Tibial artery (tissue), 4 donors: ENCODE data around the gene BYSL.

Experiments
- DNase-seq, 2 donors: peaks; one replicate each; pipeline ENCODE4 v3.0.0-alpha.2; 2019
- H3K27ac ChIP-seq, 2 donors: fragments of 200-600 bp; sonication (generic) in 1 of 2; 1 replicate in 1 of 2; 2 replicates in 1 of 2; pipeline ENCODE4 v1.5.1; 2018 to 2019; ENCODE audit warnings: mild to moderate bottlenecking in 1 of 2
- H3K27me3 ChIP-seq, 2 donors: fragments of 200-600 bp; sonication (generic) in 1 of 2; one replicate each; pipeline versions ENCODE4 v1.5.1 to v1.6.0; 2016 to 2019
- H3K36me3 ChIP-seq, 3 donors: fragments of 200-600 bp; sonication (generic) in 2 of 3; one replicate each; pipeline ENCODE4 v1.5.1; 2016 to 2019; ENCODE audit warnings: mild to moderate bottlenecking in 2 of 3
- H3K4me1 ChIP-seq, 4 donors: fragments of 200-600 bp; sonication (generic) in 2 of 4; 1 replicate in 3 of 4; 2 replicates in 1 of 4; pipeline ENCODE4 v1.5.1; 2016 to 2019
- H3K4me3 ChIP-seq, 2 donors: fragments of 200-600 bp; sonication (generic) in 1 of 2; 1 replicate in 1 of 2; 2 replicates in 1 of 2; pipeline ENCODE4 v1.5.1; 2018 to 2019; ENCODE audit warnings: mild to moderate bottlenecking in 2 of 2
- H3K9me3 ChIP-seq, 3 donors: fragments of 200-600 bp; sonication (generic) in 1 of 3; one replicate each; pipeline ENCODE4 v1.5.1; 2016 to 2019
- intact Hi-C: fragments of 100-400 bp; cut with DNase I; formaldehyde crosslinking; loops from one replicate; pipeline ENCODE4 v1.15.0; 2023; ENCODE audit warnings: low total_unique reads
- TF ChIP-seq, protein P1 (sequence below), 2 experiments: fragments of 200-600 bp in 1 of 2; fragments of 450-650 bp in 1 of 2; IDR thresholded peaks; one replicate each; pipeline ENCODE4 v1.5.1; 2017 to 2019; ENCODE audit warnings: antibody characterized with exemption in 2 of 2, mild to moderate bottlenecking in 1 of 2, moderate library complexity in 1 of 2

Gene BYSL

DNA sequence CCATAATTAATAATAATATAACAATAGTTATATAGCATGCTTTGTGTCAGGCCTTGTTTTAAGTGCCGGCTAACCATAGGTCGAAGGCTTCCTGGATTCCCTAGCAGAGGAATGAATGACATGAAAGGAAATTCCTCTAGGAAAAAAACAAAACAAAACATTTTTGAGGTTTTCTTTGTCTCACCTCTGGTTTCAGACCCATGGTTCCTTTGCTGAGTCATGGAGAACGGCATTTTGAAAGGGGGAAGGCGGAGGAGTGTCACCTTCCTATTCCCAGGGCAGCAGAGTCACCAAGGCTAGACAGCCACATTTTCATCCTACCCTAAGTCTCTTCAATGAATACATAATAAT lies 45.6 kb downstream of the BYSL start:
- no peak for DNase-seq
- Histone ChIP-seq H3K27me3 (no peaks in the 10 kb centered on the region), H3K27ac (no peak overlapping the region), H3K4me1 (no peaks in the 10 kb centered on the region), H3K4me3 (no peak overlapping the region), H3K36me3 (no peaks in the 10 kb centered on the region), H3K9me3 (no peaks in the 10 kb centered on the region)
- intact Hi-C loops, result no loop called here
- TF ChIP-seq, protein P1, sequence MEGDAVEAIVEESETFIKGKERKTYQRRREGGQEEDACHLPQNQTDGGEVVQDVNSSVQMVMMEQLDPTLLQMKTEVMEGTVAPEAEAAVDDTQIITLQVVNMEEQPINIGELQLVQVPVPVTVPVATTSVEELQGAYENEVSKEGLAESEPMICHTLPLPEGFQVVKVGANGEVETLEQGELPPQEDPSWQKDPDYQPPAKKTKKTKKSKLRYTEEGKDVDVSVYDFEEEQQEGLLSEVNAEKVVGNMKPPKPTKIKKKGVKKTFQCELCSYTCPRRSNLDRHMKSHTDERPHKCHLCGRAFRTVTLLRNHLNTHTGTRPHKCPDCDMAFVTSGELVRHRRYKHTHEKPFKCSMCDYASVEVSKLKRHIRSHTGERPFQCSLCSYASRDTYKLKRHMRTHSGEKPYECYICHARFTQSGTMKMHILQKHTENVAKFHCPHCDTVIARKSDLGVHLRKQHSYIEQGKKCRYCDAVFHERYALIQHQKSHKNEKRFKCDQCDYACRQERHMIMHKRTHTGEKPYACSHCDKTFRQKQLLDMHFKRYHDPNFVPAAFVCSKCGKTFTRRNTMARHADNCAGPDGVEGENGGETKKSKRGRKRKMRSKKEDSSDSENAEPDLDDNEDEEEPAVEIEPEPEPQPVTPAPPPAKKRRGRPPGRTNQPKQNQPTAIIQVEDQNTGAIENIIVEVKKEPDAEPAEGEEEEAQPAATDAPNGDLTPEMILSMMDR (IDR thresholded peaks at IDR 0.05), result no peak

DNA sequence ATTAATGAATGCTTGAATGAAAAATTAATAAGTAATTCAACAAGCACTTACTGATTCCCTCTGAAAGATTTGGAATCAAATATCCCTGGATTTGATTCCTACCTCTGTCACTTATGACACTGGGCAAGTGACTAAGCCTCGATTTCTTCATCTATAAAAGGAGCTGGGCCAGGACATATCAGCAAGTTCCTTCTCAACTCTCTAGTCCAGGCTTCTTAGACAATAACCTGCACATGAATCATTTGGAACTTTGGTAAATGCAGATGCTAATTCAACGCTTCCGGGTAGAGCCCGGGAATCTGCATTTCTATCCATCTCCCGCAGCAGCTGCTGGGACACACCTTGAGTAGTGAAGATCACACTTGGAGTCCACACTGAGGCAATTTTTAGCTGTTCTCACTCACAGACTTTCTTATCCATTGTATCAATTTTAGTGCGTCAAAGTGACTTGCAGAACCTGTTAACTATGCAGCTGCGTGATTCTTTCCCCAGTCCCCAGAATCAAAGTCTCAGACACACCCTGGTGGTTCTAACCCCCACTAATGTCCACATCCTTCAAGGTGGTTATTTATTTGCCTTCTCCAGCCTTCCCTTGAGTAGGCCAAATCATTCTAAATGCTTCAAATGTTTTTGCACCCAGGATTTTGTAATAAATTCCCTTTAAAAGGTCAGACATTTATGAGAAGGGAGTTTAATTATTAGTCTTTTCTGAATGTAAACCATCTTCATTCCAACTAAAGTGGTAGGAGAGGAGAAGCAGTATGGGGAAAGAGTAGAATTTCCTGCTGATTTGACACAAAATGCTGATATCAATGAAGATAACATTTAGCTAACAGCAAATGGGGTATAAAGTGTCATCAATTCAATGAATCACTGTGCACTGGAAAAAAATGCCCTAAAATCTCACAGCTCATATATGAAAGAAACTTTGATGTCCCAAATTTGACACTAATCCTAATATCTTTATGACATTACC lies 46.3 kb downstream of the BYSL start:
- DNase-seq, result peak in 1 of 2 donors; percentile 12
- H3K4me1 ChIP-seq, result no peaks in the 10 kb centered on the region
- no peaks in the 10 kb centered on the region for H3K27me3 ChIP-seq
- TF ChIP-seq, protein P1 (IDR thresholded peaks at IDR 0.05), result no peak
- H3K36me3 ChIP-seq, result no peaks in the 10 kb centered on the region
- intact Hi-C loops, result no loop called here
- H3K9me3 ChIP-seq, result no peaks in the 10 kb centered on the region
- H3K4me3 ChIP-seq, result no peak overlapping the region
- no peak overlapping the region for H3K27ac ChIP-seq

DNA sequence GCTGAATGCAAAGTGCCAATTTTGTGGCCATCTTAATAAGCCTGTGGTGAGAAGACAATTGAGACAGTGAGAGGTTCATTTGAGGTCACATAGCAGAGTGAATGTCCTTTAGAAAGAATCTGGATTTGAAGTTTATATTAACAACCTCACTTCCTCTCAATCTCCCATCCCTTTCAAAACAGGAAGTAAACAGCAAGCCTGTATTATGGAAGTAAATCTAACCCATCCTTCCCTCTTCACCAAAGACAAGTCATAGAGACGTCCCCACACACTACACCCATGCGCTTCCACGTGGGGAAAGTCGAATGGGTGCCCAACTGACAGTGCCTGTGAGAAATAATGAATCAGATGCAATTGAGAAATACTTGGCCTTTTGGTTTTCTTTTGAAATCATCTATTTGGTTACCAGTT lies 49.1 kb downstream of the BYSL start:
- H3K4me1 ChIP-seq, result no peaks in the 10 kb centered on the region
- no peaks in the 10 kb centered on the region for H3K27me3 ChIP-seq
- no peaks in the 10 kb centered on the region for H3K36me3 ChIP-seq
- no peak overlapping the region for H3K4me3 ChIP-seq
- H3K9me3 ChIP-seq, result no peaks in the 10 kb centered on the region
- DNase-seq, result peak; percentile 46 to 51
- TF ChIP-seq, protein P1 (IDR thresholded peaks at IDR 0.05), result no peak
- no peak overlapping the region for H3K27ac ChIP-seq
- intact Hi-C loops, result no loop called here

DNA sequence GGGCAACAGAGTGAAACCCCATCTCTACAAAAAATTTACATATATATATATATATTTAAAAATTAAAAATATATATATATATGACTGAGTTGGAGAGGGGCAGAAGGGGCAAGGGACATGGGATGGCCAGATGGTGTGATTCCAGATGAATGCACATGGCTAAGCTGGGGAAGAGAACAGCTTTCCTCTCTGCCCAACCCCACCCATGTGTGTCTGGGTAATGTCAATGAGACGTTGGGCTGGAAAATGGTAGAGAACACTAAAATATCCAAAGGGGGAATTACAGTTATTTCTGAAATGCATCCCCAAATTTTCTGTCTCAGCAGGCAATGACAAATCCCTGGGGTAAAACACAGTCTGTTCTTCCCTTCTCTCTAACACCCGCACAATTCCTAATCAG lies 51.5 kb downstream of the BYSL start:
- intact Hi-C loops, result no loop called here
- no peak for DNase-seq

DNA sequence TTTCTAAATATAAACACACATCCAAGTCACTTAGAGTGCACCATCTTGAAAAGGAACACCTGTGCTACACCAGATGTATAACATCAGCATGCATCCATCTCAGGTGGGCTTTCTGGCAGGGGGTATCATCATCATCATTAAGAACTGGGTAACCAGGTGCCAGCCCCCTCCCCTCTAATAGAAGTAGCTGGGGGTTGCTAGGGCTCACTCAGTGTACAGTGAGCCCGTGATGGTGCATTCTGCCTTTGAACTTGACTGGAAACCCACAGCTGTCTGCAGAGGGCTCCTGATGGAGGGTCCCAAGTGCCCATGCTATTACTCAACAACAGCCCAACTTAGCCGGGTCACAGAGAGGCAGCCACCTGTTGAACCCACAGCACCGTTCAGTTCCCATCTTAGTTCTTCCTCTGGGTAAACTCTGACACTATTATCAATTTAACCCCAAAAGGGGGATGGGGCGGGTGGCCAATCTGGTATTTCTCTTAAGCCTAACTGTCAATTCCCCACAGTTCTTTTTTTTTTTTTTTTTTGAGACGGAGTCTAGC lies 53.1 kb downstream of the BYSL start:
- intact Hi-C loops, result no loop called here
- no peaks in the 10 kb centered on the region for H3K4me1 ChIP-seq
- DNase-seq, result peak in 1 of 2 donors; percentile 11
- H3K27ac ChIP-seq, result no peak overlapping the region
- TF ChIP-seq, protein P1 (IDR thresholded peaks at IDR 0.05), result no peak
- no peaks in the 10 kb centered on the region for H3K36me3 ChIP-seq
- no peaks in the 10 kb centered on the region for H3K27me3 ChIP-seq
- no peak overlapping the region for H3K4me3 ChIP-seq
- H3K9me3 ChIP-seq, result no peaks in the 10 kb centered on the region

More for the DNA sequence above, 51.5 kb downstream of the BYSL start:
- H3K27ac ChIP-seq, result no peak overlapping the region
- no peaks in the 10 kb centered on the region for H3K4me1 ChIP-seq
- H3K36me3 ChIP-seq, result no peaks in the 10 kb centered on the region
- no peaks in the 10 kb centered on the region for H3K27me3 ChIP-seq
- no peak overlapping the region for H3K4me3 ChIP-seq
- TF ChIP-seq, protein P1 (IDR thresholded peaks at IDR 0.05), result no peak
- no peaks in the 10 kb centered on the region for H3K9me3 ChIP-seq
